T-cell (primary cell): ENCODE data around the gene SEZ6L2. TPM values are rescaled to one million over a fixed set of nuclear protein-coding genes. Genes with fewer than 3 reads are reported as not detected.

Experiments used
- ATAC-seq, 4 experiments: fragments of 200-7000 bp in 3 of 4; fragments of 150-1000 bp in 1 of 4; cut with Tn5 transposase; replicated peaks in 1 of 4; 1 replicate in 3 of 4; 2 replicates in 1 of 4; pipeline ENCODE4 v1.10.0; 2021; ENCODE audit warnings: moderate library complexity in 3 of 4, mild to moderate bottlenecking in 2 of 4, moderate number of reproducible peaks in 1 of 4
- CTCF ChIA-PET, 2 donors: fragments of 300-600 bp; sonication (Branson Sonifier 250); formaldehyde crosslinking; loops; one replicate each; lab custom pipeline; 2022; ENCODE audit warnings: antibody characterized with exemption in 2 of 2; lab: Charles Lee
- POLR2A ChIA-PET, 2 donors: fragments of 300-600 bp; sonication (Branson Sonifier 250); formaldehyde crosslinking; loops; one replicate each; lab custom pipeline; 2022; ENCODE audit warnings: antibody characterized with exemption in 2 of 2; lab: Charles Lee
- DNase-seq, 35 experiments: peaks; one replicate each; pipeline versions ENCODE4 v3.0.0 to v3.0.0-alpha.2; 2013 to 2023
- H3K27ac ChIP-seq: one replicate; pipeline ENCODE4 v1.5.1; 2013; ENCODE audit warnings: low read length
- H3K27me3 ChIP-seq, 2 experiments: replicated peaks in 1 of 2; 1 replicate in 1 of 2; 2 replicates in 1 of 2; pipeline versions ENCODE4 v1.6.1 to v1.7.0; 2013; ENCODE audit warnings: low read length in 1 of 2, mixed read lengths in 1 of 2; ENCODE audit not compliant: control insufficient read depth in 2 of 2, insufficient read depth in 2 of 2; ENCODE audit errors: extremely low read depth in 1 of 2
- H3K36me3 ChIP-seq, 2 donors: 1 replicate in 1 of 2; 2 replicates in 1 of 2; pipeline versions ENCODE4 v1.6.1 to v1.7.0; 2013; ENCODE audit warnings: low read length in 1 of 2; ENCODE audit not compliant: control insufficient read depth in 2 of 2, insufficient read depth in 1 of 2; ENCODE audit errors: extremely low read depth in 1 of 2
- H3K4me1 ChIP-seq, 2 experiments: 1 replicate in 1 of 2; 2 replicates in 1 of 2; pipeline versions ENCODE4 v1.6.1 to v1.7.0; 2013; ENCODE audit warnings: low read length in 2 of 2, mixed read lengths in 1 of 2; ENCODE audit not compliant: insufficient read depth in 2 of 2, control insufficient read depth in 1 of 2; ENCODE audit errors: extremely low read depth in 1 of 2
- H3K4me3 ChIP-seq, 2 donors: 1 replicate in 1 of 2; 2 replicates in 1 of 2; pipeline versions ENCODE4 v1.5.1 to v1.7.0; 2013; ENCODE audit warnings: mild to moderate bottlenecking in 2 of 2, low read length in 1 of 2, moderate library complexity in 1 of 2; ENCODE audit not compliant: control insufficient read depth in 1 of 2; ENCODE audit errors: extremely low read depth in 1 of 2
- H3K9me3 ChIP-seq: 2 replicates; pipeline ENCODE4 v1.7.0; 2013
- H3K27ac Mint-ChIP-seq, 2 donors: one replicate each; pipeline ENCODE4 v1.8.0; 2020 to 2021; ENCODE audit warnings: mild to moderate bottlenecking in 2 of 2, mixed read lengths in 2 of 2
- H3K27me3 Mint-ChIP-seq, 2 donors: one replicate each; pipeline ENCODE4 v1.8.0; 2021 to 2022; ENCODE audit warnings: mixed read lengths in 2 of 2
- H3K36me3 Mint-ChIP-seq: one replicate; pipeline ENCODE4 v1.8.0; 2021; ENCODE audit warnings: mixed read lengths
- H3K4me1 Mint-ChIP-seq, 3 donors: one replicate each; pipeline ENCODE4 v1.8.0; 2020 to 2022; ENCODE audit warnings: mixed read lengths in 3 of 3, mild to moderate bottlenecking in 1 of 3
- H3K4me3 Mint-ChIP-seq, 3 donors: one replicate each; pipeline ENCODE4 v1.8.0; 2020 to 2022; ENCODE audit warnings: mild to moderate bottlenecking in 3 of 3, mixed read lengths in 3 of 3, moderate library complexity in 3 of 3
- H3K9me3 Mint-ChIP-seq, 3 donors: one replicate each; pipeline ENCODE4 v1.8.0; 2020 to 2022; ENCODE audit warnings: mixed read lengths in 3 of 3
- WGBS: methylation state at CpG from one replicate; pipeline ENCODE4 v1.1.5; 2013; ENCODE audit warnings: missing lambda C conversion rate; ENCODE audit not compliant: insufficient coverage; 5-methylcytosine and 5-hydroxymethylcytosine counted together
- total RNA-seq, 35 experiments: library from RNA in 6 of 35; stranded (reverse) in 6 of 35; fragments of 120-200 nt in 1 of 35; gene quantifications; one replicate each; pipeline versions ENCODE4 v1.2.1 to v1.2.4 and lab custom pipeline; 2013 to 2026

Gene SEZ6L2
- total RNA-seq, 5 donors from 2014 or later (not counting 1 experiment from before 2014, with no cell fraction given) = 0.16 to 0.82 (median 0.47) TPM; not detected in 2

DNA sequence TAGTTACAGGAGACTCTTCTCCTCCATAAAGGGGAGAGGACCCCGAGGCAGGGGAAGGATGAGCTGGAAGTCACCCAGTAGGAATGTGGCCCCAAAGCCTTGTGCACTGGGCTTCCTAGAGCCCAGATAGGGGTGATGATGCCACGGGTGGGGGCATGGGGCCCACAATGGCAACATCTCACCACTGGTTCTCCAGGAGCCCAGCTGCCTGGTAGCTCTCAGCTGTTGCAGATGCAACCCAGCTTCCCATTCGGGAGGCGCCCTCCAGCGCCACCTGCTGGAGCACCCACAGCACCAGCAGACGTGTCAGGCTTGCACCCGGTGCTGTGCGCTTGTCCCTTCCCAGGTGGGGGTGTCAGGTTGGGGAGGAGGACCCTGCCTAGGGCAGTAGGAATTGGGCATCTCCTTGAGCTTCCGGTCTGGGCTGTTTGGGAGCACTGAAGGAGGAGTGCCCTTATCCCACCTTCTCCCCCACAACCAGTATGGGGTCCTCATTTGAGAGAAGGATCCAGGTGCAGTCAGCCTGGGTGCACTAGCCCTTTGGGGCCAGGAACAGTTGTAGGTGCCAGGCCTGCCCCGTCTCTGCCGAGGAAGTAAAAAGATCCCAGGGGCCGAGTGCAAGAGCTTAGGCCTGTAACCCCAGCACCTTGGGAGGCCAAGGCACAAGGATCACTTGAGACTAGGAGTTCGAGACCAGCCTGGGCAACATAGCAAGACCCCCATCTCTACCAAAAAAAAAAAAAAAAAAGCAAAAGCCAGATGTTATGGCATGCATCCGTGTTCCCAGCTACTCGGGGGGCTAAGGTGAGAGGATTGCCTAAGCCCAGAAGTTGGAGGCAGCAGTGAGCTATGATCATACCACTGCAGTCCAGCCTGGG, 50.7 kb downstream of the SEZ6L2 start:
- POLR2A ChIA-PET = interaction anchor here (0.5 to 0.8 kb wide), 9 partner anchors 16 to 838 kb away, joined by 3 to 7 read pairs (median 4); no protein-coding TSS in a partner anchor
- no peaks in the 10 kb centered on the region for H3K27me3 ChIP-seq
- peaks cover 5 to 13% (median 12%) of the 10 kb centered on the region in 3 donors for H3K4me1 Mint-ChIP-seq
- ATAC-seq = peak; percentile 90 to 94 (median 92)
- no peak overlapping the region for H3K4me3 ChIP-seq
- 12% methylated on average over 5 of the region's 15 CpGs for WGBS
- no peaks in the 10 kb centered on the region for H3K27me3 Mint-ChIP-seq
- CTCF ChIA-PET = interaction anchor here (0.5 to 3.4 kb wide), 31 partner anchors 8 to 1043 kb away, joined by 3 to 66 read pairs (median 4); partner anchors contain the start of genes KIF22 (in 1 of the 2), PAGR1 (in 1 of the 2), QPRT (in 1 of the 2) and TAOK2 (in 1 of the 2)
- H3K36me3 ChIP-seq = peaks cover 16 to 41% of the 10 kb centered on the region in 2 donors
- H3K36me3 Mint-ChIP-seq = peaks cover 19% of the 10 kb centered on the region
- peak; percentile 59 to 88 (median 78) for DNase-seq
- peak overlapping the region; percentile 69 to 72 for H3K27ac Mint-ChIP-seq
- no peak overlapping the region for H3K27ac ChIP-seq
- H3K4me1 ChIP-seq = peaks cover 0 to 9% of the 10 kb centered on the region in 2 experiments
- H3K9me3 ChIP-seq = no peaks in the 10 kb centered on the region
- H3K4me3 Mint-ChIP-seq = no peak overlapping the region
- H3K9me3 Mint-ChIP-seq = no peaks in the 10 kb centered on the region

DNA sequence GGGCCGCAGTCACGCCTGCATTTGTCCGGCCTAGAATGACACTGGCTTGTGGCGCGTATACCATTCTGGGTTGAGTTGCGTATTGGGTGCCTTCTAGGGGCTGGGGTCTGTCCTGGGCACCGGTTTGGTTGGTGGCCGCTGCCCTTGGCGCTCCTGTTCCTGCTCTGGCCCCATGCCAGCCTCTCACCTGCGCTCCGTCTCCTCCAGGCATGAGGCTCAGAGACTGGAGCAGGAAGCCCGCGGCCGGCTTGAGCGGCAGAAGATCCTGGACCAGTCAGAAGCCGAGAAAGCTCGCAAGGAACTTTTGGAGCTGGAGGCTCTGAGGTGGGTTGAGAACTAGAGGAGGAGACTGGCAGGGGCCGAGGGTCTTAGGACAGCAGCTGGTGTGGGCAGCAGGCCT, 53.7 kb downstream of the SEZ6L2 start:
- no peak overlapping the region for H3K4me3 ChIP-seq
- WGBS = 98% methylated on average over 18 of the region's 18 CpGs
- no peak overlapping the region for H3K4me3 Mint-ChIP-seq
- H3K36me3 Mint-ChIP-seq = peaks cover 24% of the 10 kb centered on the region
- H3K27ac Mint-ChIP-seq = peak overlapping the region; percentile 58 to 72
- H3K4me1 Mint-ChIP-seq = peaks cover 6 to 13% (median 12%) of the 10 kb centered on the region in 3 donors
- H3K27me3 Mint-ChIP-seq = no peaks in the 10 kb centered on the region
- ChIA-PET CTCF (interaction anchor here (0.5 to 1.4 kb wide), 7 partner anchors 32 to 191 kb away, joined by 3 to 8 read pairs (median 4); no protein-coding TSS in a partner anchor), POLR2A (interaction anchor here in 1 of 2 donors (0.6 kb wide), 1 partner anchor 155 kb away, joined by 3 read pairs; no protein-coding TSS in a partner anchor)
- H3K27ac ChIP-seq = no peak overlapping the region
- H3K36me3 ChIP-seq = peaks cover 25 to 66% of the 10 kb centered on the region in 2 donors
- H3K4me1 ChIP-seq = peaks cover 0 to 9% of the 10 kb centered on the region in 2 experiments
- ATAC-seq = no peak
- no peaks in the 10 kb centered on the region for H3K27me3 ChIP-seq
- H3K9me3 ChIP-seq = no peaks in the 10 kb centered on the region
- no peaks in the 10 kb centered on the region for H3K9me3 Mint-ChIP-seq
- DNase-seq = no peak

DNA sequence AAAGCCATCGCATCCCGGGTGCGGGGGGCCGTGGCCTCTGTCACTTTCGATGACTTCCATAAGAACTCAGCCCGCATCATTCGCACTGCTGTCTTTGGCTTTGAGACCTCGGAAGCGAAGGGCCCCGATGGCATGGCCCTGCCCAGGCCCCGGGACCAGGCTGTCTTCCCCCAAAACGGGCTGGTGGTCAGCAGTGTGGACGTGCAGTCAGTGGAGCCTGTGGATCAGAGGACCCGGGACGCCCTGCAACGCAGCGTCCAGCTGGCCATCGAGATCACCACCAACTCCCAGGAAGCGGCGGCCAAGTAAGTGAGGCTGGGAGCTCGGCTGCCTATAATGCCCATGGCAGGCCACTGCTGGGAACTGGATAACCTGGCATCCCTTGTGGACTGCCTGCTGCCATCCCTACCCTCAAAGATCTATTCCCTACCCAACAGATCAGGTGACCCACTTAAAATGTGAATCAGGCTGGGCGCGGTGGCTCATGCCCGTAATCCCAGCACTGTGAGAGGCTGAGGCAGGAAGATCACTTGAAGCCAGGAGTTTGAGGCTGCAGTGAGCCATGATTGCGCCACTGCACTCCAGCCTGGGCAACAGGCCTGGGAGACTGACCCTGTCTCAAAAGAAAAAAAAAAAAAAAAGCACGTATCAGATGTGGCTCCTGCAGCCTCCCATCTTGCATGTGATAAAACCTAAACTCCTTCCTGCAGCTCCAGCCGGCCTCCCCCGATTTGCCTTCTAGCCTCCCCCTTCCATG, 54.6 kb downstream of the SEZ6L2 start:
- CTCF ChIA-PET = interaction anchor here (0.6 to 1.4 kb wide), 5 partner anchors 37 to 1210 kb away, joined by 4 to 8 read pairs (median 4); no protein-coding TSS in a partner anchor
- Histone ChIP-seq H3K4me3 (no peak overlapping the region), H3K9me3 (no peaks in the 10 kb centered on the region), H3K27me3 (no peaks in the 10 kb centered on the region), H3K4me1 (peaks cover 0 to 9% of the 10 kb centered on the region in 2 experiments), H3K36me3 (peaks cover 33 to 75% of the 10 kb centered on the region in 2 donors), H3K27ac (no peak overlapping the region)
- H3K27ac Mint-ChIP-seq = peak overlapping the region in 1 of 2 donors; percentile 41
- no peak overlapping the region for H3K4me3 Mint-ChIP-seq
- no peaks in the 10 kb centered on the region for H3K27me3 Mint-ChIP-seq
- peaks cover 6 to 12% (median 7%) of the 10 kb centered on the region in 3 donors for H3K4me1 Mint-ChIP-seq
- no peak for DNase-seq
- no peaks in the 10 kb centered on the region for H3K9me3 Mint-ChIP-seq
- WGBS = 97% methylated on average over 25 of the region's 28 CpGs
- POLR2A ChIA-PET = no interaction called here
- no peak for ATAC-seq
- H3K36me3 Mint-ChIP-seq = peaks cover 31% of the 10 kb centered on the region

DNA sequence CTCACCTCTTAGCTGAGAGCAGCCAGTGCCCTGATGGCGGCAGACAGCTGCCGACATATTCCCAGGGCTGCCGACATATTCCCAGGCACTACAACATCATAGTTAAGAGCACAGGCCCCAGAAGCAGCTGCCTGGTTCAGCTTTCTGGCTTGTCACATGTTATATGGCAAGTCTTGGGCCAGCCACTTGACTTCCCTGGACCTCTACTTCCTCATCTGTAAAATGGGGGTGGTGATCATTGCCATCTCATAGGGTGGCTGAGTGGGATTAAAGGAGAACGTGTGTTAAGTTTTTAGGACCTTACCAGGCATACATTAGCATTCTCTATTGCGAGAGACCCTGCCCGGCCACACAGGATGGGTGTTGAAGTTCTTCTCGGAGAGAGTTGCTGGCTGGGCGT, 55.4 kb downstream of the SEZ6L2 start:
- no peak overlapping the region for H3K4me3 ChIP-seq
- Mint-ChIP-seq H3K27me3 (no peaks in the 10 kb centered on the region), H3K9me3 (no peaks in the 10 kb centered on the region), H3K4me3 (no peak overlapping the region), H3K36me3 (peaks cover 35% of the 10 kb centered on the region), H3K4me1 (peaks cover 6 to 10% (median 6%) of the 10 kb centered on the region in 3 donors), H3K27ac (peak overlapping the region; percentile 42 to 45)
- peaks cover 0 to 9% of the 10 kb centered on the region in 2 experiments for H3K4me1 ChIP-seq
- DNase-seq (no peak), ATAC-seq (no peak)
- peaks cover 34 to 83% of the 10 kb centered on the region in 2 donors for H3K36me3 ChIP-seq
- no peaks in the 10 kb centered on the region for H3K27me3 ChIP-seq
- CTCF ChIA-PET = interaction anchor here in 1 of 2 donors (0.6 kb wide), 1 partner anchor 18 kb away, joined by 6 read pairs; no protein-coding TSS in a partner anchor
- 98% methylated on average over 7 of the region's 8 CpGs for WGBS
- H3K27ac ChIP-seq = no peak overlapping the region
- no peaks in the 10 kb centered on the region for H3K9me3 ChIP-seq
- POLR2A ChIA-PET = no interaction called here

DNA sequence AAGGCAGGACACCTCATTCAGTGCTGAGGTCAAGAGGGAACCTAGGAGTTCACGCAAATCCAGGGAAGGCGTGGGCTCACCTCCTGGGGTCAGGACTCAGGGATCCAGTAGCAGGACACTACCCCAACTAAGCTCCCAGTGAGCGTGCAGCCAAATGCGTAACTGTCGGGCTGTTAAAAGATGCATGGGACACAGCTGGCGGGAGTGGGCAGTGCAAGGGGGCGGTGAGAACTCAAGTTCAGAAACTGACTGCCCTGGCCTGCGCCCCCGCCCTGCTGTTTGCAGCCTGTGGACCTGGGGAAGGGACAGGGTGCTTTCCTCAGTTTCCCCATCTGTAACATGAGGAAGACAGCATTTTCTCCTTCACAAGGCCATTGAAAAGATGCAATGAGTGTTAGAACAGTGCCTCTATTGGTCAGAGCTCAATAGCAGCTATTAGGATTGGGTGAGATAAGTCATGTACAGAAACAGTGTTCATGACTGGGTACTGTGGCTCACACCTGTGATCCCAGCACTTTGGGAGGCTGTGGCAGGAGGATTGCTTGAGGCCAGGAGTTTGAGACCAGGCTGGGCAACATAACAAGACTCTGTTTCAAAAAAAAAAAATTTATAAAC, 56.5 kb downstream of the SEZ6L2 start:
- Mint-ChIP-seq H3K4me3 (no peak overlapping the region), H3K36me3 (peaks cover 36% of the 10 kb centered on the region), H3K27me3 (no peaks in the 10 kb centered on the region), H3K9me3 (no peaks in the 10 kb centered on the region), H3K4me1 (peaks cover 0 to 3% (median 2%) of the 10 kb centered on the region in 3 donors), H3K27ac (peak overlapping the region; percentile 65 to 76)
- no peaks in the 10 kb centered on the region for H3K9me3 ChIP-seq
- CTCF ChIA-PET = interaction anchor here in 1 of 2 donors (0.6 kb wide), 1 partner anchor 44 kb away, joined by 4 read pairs; no protein-coding TSS in a partner anchor
- DNase-seq (no peak), ATAC-seq (no peak)
- H3K4me3 ChIP-seq = no peak overlapping the region
- WGBS = 96% methylated on average over 6 of the region's 9 CpGs
- no peaks in the 10 kb centered on the region for H3K27me3 ChIP-seq
- H3K4me1 ChIP-seq = no peaks in the 10 kb centered on the region
- H3K36me3 ChIP-seq = peaks cover 38 to 92% of the 10 kb centered on the region in 2 donors
- H3K27ac ChIP-seq = no peak overlapping the region
- POLR2A ChIA-PET = interaction anchor here in 1 of 2 donors (0.6 kb wide), 1 partner anchor 875 kb away, joined by 3 read pairs; no protein-coding TSS in a partner anchor
